ENCODE data around the gene PAXIP1.

Gene PAXIP1

GRCh38 chr7:155002411-155003091 lies 373 bp downstream of the PAXIP1 start:
- peak overlapping the region; percentile 77 for H3K27ac Mint-ChIP-seq
- no peak overlapping the region for H3K4me3 Mint-ChIP-seq
- peaks cover 11% of the 10 kb centered on the region for H3K4me1 Mint-ChIP-seq
- no peaks in the 10 kb centered on the region for H3K27me3 Mint-ChIP-seq
- H3K9me3 Mint-ChIP-seq, result no peaks in the 10 kb centered on the region
- H3K36me3 Mint-ChIP-seq, result peaks cover 4% of the 10 kb centered on the region
- peak; percentile 66 for ATAC-seq

DNA sequence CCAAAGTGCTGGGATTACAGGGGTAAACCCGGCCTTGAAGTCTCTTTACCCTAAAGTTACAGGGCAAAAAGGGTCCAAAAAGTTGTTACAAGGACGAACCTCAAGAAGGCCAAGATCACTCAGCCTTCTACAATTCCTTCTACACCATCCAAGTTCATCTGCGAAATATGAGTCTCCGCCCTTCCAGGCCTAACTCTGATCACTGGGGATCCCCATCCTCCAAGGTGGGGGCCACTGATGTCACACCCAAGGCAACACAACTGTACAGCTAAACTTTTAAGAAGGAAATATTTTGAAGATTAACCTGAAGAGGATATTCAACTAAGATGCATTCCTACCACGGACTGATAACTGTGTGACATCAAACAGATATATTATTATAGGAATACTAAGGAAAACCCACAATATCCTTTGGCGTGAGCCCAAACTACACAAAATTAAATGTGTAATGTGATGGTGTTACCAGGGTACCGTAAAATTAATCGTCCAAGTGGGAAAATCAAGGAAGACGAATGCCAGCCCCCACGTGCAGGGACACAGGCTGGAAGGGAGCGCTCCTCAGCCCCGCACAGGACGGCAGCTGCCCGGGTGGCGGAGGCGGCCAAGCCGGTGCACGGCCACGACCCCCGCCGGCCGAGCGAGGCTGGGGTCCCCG lies 1.0 kb downstream of the PAXIP1 start:
- Mint-ChIP-seq H3K36me3 (peaks cover 10% of the 10 kb centered on the region), H3K27me3 (no peaks in the 10 kb centered on the region), H3K4me3 (peak overlapping the region; percentile 73), H3K27ac (peak overlapping the region; percentile 77), H3K4me1 (peaks cover 11% of the 10 kb centered on the region), H3K9me3 (no peaks in the 10 kb centered on the region)
- peak; percentile 13 for ATAC-seq

DNA sequence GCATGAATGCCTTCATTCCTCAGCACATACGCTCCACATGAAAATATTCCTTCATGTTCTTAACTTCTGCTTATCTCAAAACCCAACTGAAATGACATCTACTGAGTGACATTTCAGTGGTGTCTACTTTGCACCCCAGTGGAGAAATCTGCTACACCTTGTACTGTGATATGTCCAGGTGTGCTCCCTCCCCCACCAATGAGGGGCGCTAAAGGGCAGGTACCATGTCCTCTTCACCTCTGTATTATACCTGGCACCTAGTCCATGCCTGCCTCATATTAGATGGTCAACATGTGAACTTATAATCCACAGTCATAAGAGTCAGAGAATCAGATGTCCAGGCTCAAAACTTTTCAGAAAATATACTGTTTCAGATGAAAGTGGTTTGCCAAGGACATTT lies 2.1 kb downstream of the PAXIP1 start:
- Mint-ChIP-seq H3K4me3 (no peak overlapping the region), H3K27me3 (no peaks in the 10 kb centered on the region), H3K36me3 (peaks cover 12% of the 10 kb centered on the region), H3K9me3 (no peaks in the 10 kb centered on the region), H3K4me1 (peaks cover 11% of the 10 kb centered on the region), H3K27ac (no peak overlapping the region)
- no peak for ATAC-seq

DNA sequence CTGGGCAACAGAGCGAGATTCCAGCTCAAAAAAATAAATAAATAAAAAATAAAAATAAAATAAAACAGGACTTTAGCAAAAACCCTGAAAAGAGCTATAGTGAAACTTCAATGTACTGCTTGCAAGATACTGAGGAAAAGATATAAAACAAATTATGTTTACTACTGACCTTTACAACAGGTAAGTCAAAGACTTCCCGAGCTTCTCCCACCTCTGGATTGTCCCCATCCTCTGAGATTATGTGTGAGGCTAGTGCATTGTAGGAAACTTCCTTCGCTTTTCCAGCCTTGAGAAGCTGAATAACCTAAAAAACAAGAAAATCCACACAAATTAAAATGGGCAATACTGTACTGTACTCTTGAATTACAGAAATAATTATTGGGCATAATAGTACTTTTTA lies 4.4 kb downstream of the PAXIP1 start:
- Mint-ChIP-seq H3K27ac (no peak overlapping the region), H3K4me1 (no peaks in the 10 kb centered on the region), H3K27me3 (no peaks in the 10 kb centered on the region), H3K9me3 (no peaks in the 10 kb centered on the region), H3K36me3 (peaks cover 18% of the 10 kb centered on the region), H3K4me3 (no peak overlapping the region)
- ATAC-seq, result no peak

- H3K4me3 Mint-ChIP-seq, result no peak overlapping the region
- H3K27me3 Mint-ChIP-seq, result no peaks in the 10 kb centered on the region
- H3K36me3 Mint-ChIP-seq, result peaks cover 23% of the 10 kb centered on the region
- no peak overlapping the region for H3K27ac Mint-ChIP-seq
- ATAC-seq, result no peak
- H3K4me1 Mint-ChIP-seq, result no peaks in the 10 kb centered on the region
- no peaks in the 10 kb centered on the region for H3K9me3 Mint-ChIP-seq
These were observed 5.0 kb downstream of the PAXIP1 start for GRCh38 chr7:154997840-154998370.

DNA sequence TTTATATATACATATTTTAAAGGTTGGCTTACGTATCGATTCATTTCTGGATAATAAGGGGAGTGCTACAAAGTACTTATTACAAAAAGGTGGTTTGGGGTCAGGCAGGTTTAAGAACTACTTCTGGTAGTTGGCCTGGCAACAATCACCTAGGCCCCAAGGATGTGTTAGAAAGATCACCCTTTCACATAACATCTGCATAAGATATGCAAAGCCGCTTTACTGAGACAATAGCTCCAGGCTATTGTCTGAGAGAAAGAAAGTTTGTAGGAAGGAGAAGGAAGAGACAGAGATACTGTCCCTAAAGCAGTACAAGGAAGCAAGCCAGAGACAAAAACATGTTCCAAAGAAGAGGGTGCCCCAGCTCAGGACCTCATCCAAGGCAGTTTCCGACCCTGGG lies 6.2 kb downstream of the PAXIP1 start:
- H3K36me3 Mint-ChIP-seq, result peaks cover 26% of the 10 kb centered on the region
- H3K27me3 Mint-ChIP-seq, result no peaks in the 10 kb centered on the region

DNA sequence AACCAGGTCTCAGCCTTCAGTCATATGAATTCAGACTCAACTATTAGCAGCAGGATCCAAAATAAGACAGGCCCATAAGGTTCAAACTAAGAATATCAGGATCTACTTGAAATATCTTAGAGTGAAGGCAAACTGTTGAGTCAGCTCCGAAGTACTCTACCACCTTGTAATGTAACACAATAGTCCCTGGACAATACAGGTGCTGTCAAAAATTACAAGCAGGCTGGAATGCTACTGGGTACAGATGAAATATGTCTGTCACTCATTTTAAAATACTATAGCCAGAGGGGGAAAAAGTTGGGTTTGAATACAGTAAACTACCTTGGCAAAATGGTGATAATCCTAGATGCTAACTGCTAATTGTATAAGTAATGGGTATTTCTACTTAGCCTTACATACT lies 6.8 kb downstream of the PAXIP1 start:
- Mint-ChIP-seq H3K27me3 (no peaks in the 10 kb centered on the region), H3K4me1 (no peaks in the 10 kb centered on the region), H3K9me3 (no peaks in the 10 kb centered on the region), H3K36me3 (peaks cover 31% of the 10 kb centered on the region), H3K27ac (no peak overlapping the region), H3K4me3 (no peak overlapping the region)
- no peak for ATAC-seq

More for the DNA sequence above, 6.2 kb downstream of the PAXIP1 start:
- H3K4me3 Mint-ChIP-seq, result no peak overlapping the region
- H3K4me1 Mint-ChIP-seq, result no peaks in the 10 kb centered on the region
- no peak overlapping the region for H3K27ac Mint-ChIP-seq
- H3K9me3 Mint-ChIP-seq, result no peaks in the 10 kb centered on the region
- no peak for ATAC-seq

GRCh38 chr7:154994996-154995395 lies 7.9 kb downstream of the PAXIP1 start:
- Mint-ChIP-seq H3K27ac (no peak overlapping the region), H3K4me1 (no peaks in the 10 kb centered on the region), H3K9me3 (no peaks in the 10 kb centered on the region), H3K27me3 (no peaks in the 10 kb centered on the region), H3K4me3 (no peak overlapping the region), H3K36me3 (peaks cover 35% of the 10 kb centered on the region)
- no peak for ATAC-seq

- H3K36me3 Mint-ChIP-seq, result peaks cover 42% of the 10 kb centered on the region
These were observed 11.9 kb downstream of the PAXIP1 start for GRCh38 chr7:154990964-154991540.

DNA sequence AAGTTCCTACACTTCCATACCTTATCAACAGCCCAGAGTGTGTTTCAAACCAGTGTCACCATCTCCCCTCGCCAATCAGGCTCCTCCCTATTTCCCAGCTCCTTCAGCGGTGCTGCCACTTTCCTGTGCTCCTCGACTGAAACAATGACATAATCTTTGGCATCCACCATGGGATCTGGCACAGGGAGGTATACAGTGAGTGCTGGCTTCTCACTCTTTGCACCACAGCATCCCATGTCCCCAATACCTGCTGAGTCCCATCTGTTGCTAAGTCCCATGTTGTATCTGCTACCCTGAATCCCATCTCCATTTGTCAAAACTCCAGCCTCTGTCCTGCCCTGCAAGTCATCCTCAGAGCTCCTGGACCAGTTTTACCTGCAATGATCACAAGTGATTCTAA lies 15.4 kb downstream of the PAXIP1 start:
- Mint-ChIP-seq H3K27me3 (no peaks in the 10 kb centered on the region), H3K4me1 (no peaks in the 10 kb centered on the region), H3K27ac (no peak overlapping the region), H3K36me3 (peaks cover 35% of the 10 kb centered on the region), H3K9me3 (no peaks in the 10 kb centered on the region), H3K4me3 (no peak overlapping the region)
- ATAC-seq, result no peak

More at GRCh38 chr7:154990964-154991540, 11.9 kb downstream of the PAXIP1 start:
- no peak overlapping the region for H3K4me3 Mint-ChIP-seq
- ATAC-seq, result no peak
- no peak overlapping the region for H3K27ac Mint-ChIP-seq
- H3K9me3 Mint-ChIP-seq, result no peaks in the 10 kb centered on the region
- H3K4me1 Mint-ChIP-seq, result no peaks in the 10 kb centered on the region
- no peaks in the 10 kb centered on the region for H3K27me3 Mint-ChIP-seq

- no peak overlapping the region for H3K27ac Mint-ChIP-seq
- peaks cover 32% of the 10 kb centered on the region for H3K36me3 Mint-ChIP-seq
- no peaks in the 10 kb centered on the region for H3K4me1 Mint-ChIP-seq
- no peak for ATAC-seq
- H3K9me3 Mint-ChIP-seq, result no peaks in the 10 kb centered on the region
- no peak overlapping the region for H3K4me3 Mint-ChIP-seq
- no peaks in the 10 kb centered on the region for H3K27me3 Mint-ChIP-seq
These were observed 16.6 kb downstream of the PAXIP1 start for GRCh38 chr7:154986200-154986945.

GRCh38 chr7:154985230-154985629 lies 17.7 kb downstream of the PAXIP1 start:
- no peaks in the 10 kb centered on the region for H3K9me3 Mint-ChIP-seq
- H3K36me3 Mint-ChIP-seq, result peaks cover 34% of the 10 kb centered on the region
- H3K27ac Mint-ChIP-seq, result no peak overlapping the region
- H3K4me1 Mint-ChIP-seq, result no peaks in the 10 kb centered on the region
- H3K27me3 Mint-ChIP-seq, result no peaks in the 10 kb centered on the region
- peak; percentile 50 for ATAC-seq
- H3K4me3 Mint-ChIP-seq, result no peak overlapping the region

DNA sequence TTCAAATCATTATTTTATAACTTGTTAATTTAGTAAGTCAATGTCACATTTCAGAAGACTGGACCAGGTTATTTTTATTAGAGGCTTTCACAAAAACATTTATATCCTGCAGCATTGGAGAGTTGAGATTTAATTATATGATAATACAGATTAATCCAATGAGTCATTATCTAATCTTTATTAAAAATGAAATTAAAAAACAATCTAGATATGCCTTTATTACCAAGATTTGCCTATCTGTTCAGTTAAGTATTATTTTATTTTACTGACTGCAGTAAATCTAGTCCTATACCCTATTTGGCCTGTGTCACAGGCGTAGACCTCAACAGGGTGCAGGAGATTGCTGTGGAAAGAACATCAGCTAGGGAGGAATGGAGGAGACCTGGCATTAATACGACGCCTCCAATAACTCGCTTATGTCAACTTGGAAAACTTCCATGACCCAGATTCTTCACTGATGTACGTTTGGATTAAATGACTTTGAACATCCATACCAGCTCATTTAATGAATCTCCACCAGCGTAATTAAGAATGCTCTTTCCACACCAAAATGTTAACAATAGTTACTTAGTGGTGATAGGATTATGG lies 18.2 kb downstream of the PAXIP1 start:
- ATAC-seq, result no peak
- Mint-ChIP-seq H3K9me3 (no peaks in the 10 kb centered on the region), H3K27me3 (no peaks in the 10 kb centered on the region), H3K27ac (no peak overlapping the region), H3K36me3 (peaks cover 36% of the 10 kb centered on the region), H3K4me3 (no peak overlapping the region), H3K4me1 (no peaks in the 10 kb centered on the region)

- Mint-ChIP-seq H3K4me3 (no peak overlapping the region), H3K4me1 (peaks cover 12% of the 10 kb centered on the region), H3K27me3 (no peaks in the 10 kb centered on the region), H3K9me3 (no peaks in the 10 kb centered on the region), H3K27ac (no peak overlapping the region), H3K36me3 (peaks cover 58% of the 10 kb centered on the region)
- no peak for ATAC-seq
These were observed 24.9 kb downstream of the PAXIP1 start for GRCh38 chr7:154978017-154978416.

- H3K4me1 Mint-ChIP-seq, result peaks cover 12% of the 10 kb centered on the region
- no peak overlapping the region for H3K4me3 Mint-ChIP-seq
- no peak overlapping the region for H3K27ac Mint-ChIP-seq
- no peaks in the 10 kb centered on the region for H3K9me3 Mint-ChIP-seq
- no peaks in the 10 kb centered on the region for H3K27me3 Mint-ChIP-seq
- no peak for ATAC-seq
- peaks cover 63% of the 10 kb centered on the region for H3K36me3 Mint-ChIP-seq
These were observed 25.7 kb downstream of the PAXIP1 start for GRCh38 chr7:154977250-154977649.
